Adipose tissue (tissue), 3 donors: ENCODE results near the gene RAPGEF1. TPM values are rescaled to one million over a fixed set of nuclear protein-coding genes. Genes with fewer than 3 reads are reported as not detected.

ENCODE experiments used
- H3K27ac ChIP-seq: one replicate; pipeline ENCODE4 v1.5.1; 2013; ENCODE audit warnings: low read depth, low read length
- WGBS, 3 donors: extraction: QIAGEN DNeasy Blood & Tissue Kit; methylation state at CpG; one replicate each; pipeline ENCODE4 v1.1.7; 2013; 5-methylcytosine and 5-hydroxymethylcytosine counted together
- polyA plus RNA-seq, 3 donors: library from polyadenylated mRNA; stranded (reverse); fragments of 200-250 nt; gene quantifications; one replicate each; pipeline ENCODE4 v1.2.3, GENCODE V29; 2013
- donor health status: healthy with polysubstance abuse.
- donor health status: Bipolar disorder and iron deficiency.
- donor health status: healthy.

Gene RAPGEF1
- polyA plus RNA-seq, 3 donors: 31.2 to 34.8 (median 32.8) TPM

GRCh38 chr9:131679261-131680020, 60.4 kb downstream of the RAPGEF1 start:
- 91 to 95% (median 92%) methylated on average over 12 of the region's 12 CpGs for WGBS, 3 donors
- H3K27ac ChIP-seq: no peak overlapping the region

- no peak overlapping the region for H3K27ac ChIP-seq
- WGBS, 3 donors: 33 to 57% (median 36%) methylated on average over 5 of the region's 5 CpGs
These were observed 61.3 kb downstream of the RAPGEF1 start for GRCh38 chr9:131678499-131679111.

DNA sequence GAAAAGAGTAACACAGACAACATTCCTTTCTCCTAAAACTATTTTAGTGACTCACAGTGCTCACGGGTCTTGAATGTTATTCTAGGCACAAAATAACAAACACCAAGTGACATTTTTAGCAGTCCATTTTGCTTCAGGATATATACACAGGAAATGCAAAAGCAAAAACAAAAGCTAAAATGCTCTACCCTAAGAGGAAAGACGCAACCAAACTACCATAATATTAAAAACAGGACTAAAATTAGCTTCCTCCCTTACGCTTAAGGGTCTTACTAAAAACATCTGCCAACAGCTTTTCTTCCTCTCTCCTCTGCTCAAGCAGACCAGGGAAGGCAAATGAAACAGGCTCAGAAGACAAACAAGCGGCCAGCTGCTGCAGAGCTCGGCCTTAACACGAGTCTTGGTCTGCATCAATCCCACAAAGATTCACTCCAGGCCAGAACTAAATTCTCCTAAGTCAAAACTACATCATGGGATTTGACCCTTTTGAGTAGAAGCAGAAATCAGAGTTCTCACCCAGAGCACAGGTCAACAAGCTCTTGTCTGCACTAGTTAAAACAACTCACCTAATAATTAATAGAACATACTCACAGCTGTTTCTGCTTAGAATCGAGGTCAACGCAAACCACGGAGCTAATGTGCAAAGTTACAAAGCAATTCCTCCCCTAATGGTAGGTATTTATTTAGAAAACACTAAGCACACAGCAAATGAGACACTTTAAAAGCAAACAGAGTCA, 62.3 kb downstream of the RAPGEF1 start:
- 26% methylated on average over 9 of the region's 9 CpGs for WGBS, 3 donors
- no peak overlapping the region for H3K27ac ChIP-seq

DNA sequence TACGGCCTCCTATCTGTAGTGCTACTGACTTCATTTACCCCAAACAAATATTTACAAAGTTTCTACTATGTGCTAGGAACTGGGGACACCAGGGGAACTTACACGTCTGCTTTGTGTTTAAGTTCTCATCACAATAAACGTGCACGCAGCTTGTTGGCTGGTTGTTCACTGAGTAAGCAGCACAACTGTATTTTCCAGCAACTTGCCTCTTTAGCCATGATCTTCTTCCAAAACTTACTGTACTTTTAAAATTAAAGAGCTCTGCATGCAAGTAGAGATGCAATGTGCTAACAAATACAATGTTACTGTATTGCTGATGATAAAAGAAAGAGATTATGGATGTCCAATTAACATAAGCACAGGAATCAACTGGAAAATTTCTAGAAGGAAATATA, 62.8 kb downstream of the RAPGEF1 start:
- WGBS, 3 donors: 42 to 57% (median 54%) methylated on average over 4 of the region's 4 CpGs
- H3K27ac ChIP-seq: no peak overlapping the region

GRCh38 chr9:131676431-131676972, 63.4 kb downstream of the RAPGEF1 start:
- no peak overlapping the region for H3K27ac ChIP-seq
- WGBS, 3 donors: 56 to 71% (median 64%) methylated on average over 6 of the region's 6 CpGs

GRCh38 chr9:131675437-131676022, 64.3 kb downstream of the RAPGEF1 start:
- no peak overlapping the region for H3K27ac ChIP-seq
- WGBS, 3 donors: 73 to 92% (median 75%) methylated on average over 6 of the region's 6 CpGs

DNA sequence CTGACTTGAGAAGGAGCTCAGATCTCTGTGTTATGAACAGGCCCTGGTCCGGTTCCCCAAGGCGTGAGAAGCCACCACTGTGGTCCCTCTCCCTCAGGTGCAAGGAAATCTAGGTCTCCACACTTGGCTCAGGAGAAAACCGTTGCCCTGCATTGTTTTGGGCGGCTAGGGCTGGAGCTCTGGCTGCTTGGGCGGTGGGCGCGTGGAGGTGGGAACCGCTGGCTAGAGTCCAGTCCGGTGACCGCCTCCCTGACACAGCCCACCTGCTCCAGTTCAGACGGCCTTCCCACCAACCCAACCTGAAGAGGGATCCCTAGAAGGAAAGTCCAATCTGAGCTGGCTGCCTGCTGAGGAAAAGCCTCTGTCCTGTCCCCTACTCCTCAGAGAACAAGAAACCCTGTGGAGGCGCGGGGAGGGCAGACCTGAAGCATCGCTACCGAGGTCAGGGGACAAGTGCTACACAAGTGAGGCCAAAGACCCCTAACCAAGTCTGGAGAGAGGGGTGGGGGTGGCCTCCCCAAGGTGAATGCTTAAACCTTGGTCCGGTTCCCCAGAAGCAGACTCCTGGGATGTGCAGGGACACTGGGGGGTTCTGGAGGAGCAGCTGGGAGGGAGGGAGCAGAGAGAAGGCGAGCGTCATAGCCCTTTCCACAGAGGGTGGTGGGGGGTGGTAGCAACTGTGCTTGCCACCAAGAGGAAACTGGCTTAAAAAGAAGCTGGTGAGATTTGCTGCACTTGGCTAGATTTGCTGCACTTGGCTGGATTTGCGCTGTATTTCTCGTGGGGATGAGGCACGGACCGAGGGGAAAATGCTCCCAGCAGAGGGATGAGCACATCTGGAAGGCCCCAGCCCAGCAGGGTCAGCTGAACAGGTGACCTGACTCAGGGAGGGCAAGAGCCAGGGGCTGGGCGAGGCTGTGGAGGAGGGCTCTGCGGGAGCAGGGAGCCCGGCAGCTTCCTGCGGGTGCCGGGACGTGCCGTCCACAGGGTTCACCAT, 65.2 kb downstream of the RAPGEF1 start:
- no peak overlapping the region for H3K27ac ChIP-seq
- 82 to 94% (median 83%) methylated on average over 29 of the region's 29 CpGs for WGBS, 3 donors

DNA sequence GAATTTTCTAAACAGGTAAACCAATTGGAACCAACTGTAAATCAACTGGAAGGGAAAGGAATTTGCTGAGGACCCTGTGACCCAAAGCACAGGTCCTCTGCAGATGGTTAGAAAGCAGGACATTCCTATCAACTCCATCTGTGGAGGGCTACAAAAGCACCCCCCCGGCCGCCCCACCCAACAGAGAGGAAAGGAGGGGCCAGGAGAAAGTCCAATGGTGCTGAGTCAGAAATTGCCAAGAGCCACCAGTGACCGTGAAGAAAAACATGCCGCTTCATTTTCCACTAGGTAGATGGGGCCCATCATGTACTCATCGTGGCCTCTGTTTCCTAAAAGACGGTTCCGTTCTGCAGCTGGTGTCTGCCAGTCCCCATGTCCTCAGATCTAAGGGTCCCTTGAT, 66.3 kb downstream of the RAPGEF1 start:
- WGBS, 3 donors: 70 to 90% (median 83%) methylated on average over 7 of the region's 7 CpGs
- H3K27ac ChIP-seq: no peak overlapping the region

DNA sequence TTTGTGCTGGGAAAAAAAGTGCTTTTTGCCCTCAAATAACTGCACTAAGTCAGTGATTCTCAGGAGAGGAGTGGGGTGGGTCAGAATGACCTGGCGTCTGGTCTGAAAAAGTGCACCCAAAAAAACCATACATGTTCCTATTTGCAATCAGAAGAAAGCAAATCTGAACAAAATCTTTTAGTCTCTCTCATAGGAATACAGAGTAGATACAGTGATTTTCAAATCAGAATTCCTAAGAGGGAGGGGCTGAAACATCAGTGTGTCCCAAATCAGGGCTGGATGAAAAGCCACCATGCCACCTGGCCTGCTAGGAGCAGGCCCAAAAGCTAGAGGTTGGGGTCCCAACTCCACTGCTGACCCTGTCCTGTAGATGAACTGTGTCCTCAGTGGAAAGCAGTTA, 66.8 kb downstream of the RAPGEF1 start:
- 92 to 95% (median 94%) methylated on average over 1 of the region's 1 CpG for WGBS, 3 donors
- H3K27ac ChIP-seq: no peak overlapping the region

GRCh38 chr9:131672451-131672850, 67.4 kb downstream of the RAPGEF1 start:
- H3K27ac ChIP-seq: no peak overlapping the region
- 56 to 66% (median 64%) methylated on average over 4 of the region's 4 CpGs for WGBS, 3 donors

GRCh38 chr9:131671133-131671520, 68.7 kb downstream of the RAPGEF1 start:
- no peak overlapping the region for H3K27ac ChIP-seq
- 78 to 88% (median 82%) methylated on average over 9 of the region's 9 CpGs for WGBS, 3 donors

DNA sequence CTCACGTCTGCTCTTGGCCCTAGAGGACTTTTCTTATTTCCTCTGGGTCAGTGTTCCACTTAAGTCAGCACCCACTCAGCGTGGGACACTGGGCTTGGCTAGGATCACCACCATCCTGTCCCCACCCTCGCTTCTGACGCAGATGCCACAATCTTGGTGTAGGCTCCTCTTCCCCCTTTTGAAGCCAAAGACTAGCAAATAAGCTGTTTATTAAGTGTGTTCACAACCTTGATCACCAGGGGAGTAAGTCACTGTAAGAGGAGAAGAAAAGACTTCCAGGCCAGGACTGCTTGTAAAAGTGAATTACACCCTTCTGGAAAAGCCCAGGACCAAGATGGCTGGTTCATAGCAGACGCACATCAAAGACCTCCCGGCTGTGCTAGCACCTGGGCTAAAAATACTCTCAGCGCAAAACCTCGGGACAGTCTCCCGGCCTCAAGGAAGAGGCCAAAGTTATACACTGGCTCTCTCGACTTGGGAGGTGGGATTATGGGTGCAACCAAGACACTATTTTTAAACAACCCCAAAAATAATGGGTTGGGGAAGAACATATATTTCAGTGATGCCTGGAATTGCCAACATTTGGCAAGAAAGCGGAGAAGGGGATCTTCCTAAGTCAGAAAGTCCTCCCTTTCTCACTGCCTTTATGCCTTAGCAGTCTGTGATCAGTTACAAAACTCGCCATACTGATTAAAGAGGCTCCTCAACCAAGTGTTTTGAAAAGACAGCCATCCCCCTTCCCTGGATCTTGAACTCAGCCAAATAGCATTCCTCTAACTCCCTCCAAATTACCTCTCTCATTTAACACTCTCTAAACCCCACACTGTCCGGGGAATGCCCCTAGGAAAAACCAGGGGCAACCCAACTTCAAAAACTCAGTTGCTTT, 69.4 kb downstream of the RAPGEF1 start:
- WGBS, 3 donors: 79 to 84% (median 80%) methylated on average over 13 of the region's 13 CpGs
- H3K27ac ChIP-seq: no peak overlapping the region

DNA sequence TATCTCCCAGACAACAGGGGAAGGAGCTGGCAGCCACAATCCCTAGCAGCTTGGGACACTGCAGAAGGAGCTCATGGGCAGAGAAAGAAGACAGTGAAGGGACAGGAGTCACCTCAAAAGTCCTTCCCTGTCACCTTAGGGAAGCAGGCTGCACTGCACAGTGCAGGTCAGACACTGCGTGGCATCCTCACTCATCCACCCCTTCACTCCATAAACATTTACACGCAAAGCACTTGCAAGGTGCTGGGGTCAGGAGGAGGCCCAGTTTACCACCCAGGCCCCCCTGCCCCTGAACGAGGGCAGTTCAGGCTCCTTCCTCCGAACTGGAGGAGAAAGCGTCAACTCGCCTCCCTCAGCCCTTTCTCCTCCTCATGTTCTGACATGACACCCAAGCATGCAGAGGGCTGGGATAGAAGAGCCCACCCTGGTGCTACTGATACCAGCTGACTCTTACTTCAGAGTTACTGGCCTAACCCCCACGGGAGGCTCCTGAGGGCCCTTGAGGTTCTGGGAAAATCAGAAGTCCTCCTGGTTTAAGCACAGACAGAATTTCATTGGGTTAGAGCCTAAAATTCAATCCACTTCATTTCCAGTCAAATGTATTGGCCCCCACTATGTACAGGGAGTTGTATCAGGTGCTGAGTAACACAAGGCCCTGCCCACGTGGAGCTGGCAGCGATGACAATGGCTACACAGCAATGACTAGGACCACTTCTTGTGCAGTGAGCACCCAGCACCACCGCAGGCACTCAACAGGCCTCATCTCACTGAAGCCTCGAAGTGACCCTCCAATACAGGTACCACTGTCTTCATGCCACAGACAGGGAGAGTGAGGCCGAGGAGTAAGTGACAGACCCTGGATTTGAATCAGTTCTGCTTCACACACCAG, 70.4 kb downstream of the RAPGEF1 start:
- no peak overlapping the region for H3K27ac ChIP-seq
- 82 to 85% (median 84%) methylated on average over 12 of the region's 12 CpGs for WGBS, 3 donors

- no peak overlapping the region for H3K27ac ChIP-seq
- 29 to 44% (median 40%) methylated on average over 13 to 15 of the region's 15 CpGs for WGBS, 3 donors
These were observed 71.2 kb downstream of the RAPGEF1 start for GRCh38 chr9:131668439-131669268.

GRCh38 chr9:131668057-131668438, 71.8 kb downstream of the RAPGEF1 start:
- no peak overlapping the region for H3K27ac ChIP-seq
- 75 to 97% (median 80%) methylated on average over 9 of the region's 9 CpGs for WGBS, 3 donors
